IPS-11a (cell line): ENCODE data around the gene APOL6.
"Not testable (repeated sequence)": the region's sequence is repeated elsewhere in the genome, so short reads cannot be mapped to it uniquely, and the experiment has no call there.

Source experiments
- H3K4me3 ChIP-seq: one replicate; pipeline ENCODE4 v1.5.1; 2013; ENCODE audit warnings: low read depth, low read length, control low read depth

Gene APOL6

DNA sequence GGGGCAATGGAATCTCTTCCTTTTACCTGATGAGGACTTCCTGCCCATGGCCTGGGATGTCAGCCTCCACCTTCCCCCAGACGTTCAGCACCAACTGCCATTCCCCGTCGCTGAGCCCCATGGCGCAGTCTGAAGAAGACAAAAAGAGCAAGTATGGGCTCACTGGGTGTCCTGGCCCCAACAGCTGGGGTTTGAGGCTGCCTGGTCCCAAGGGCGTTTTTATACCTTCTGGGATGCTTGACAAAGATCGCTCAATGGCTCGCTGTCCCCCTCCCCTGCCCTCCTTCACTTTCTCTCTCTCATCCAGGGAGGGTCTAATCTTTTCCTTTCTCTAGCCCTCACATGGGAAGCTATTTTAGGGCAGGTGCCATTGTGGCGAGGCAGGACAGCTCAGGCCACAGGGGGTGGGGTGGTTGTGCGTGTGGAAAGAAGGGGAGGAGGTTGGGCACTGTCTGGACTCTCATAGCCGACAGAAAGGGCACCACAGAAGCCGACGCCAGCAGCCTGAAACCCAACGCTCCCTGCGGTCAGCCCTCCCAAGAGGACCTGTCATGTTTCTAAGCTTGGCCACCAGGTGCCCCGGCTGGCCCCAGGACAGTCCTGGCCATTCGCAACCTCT is 31.0 kb upstream of the APOL6 start, which contains the start of gene MB:
TSS of gene MB (minus strand) at position 193 of the 619 bp plus-strand sequence. CDS start at position 121, 72 bp downstream.
- no peak within 1 kb of the TSS for H3K4me3 ChIP-seq

DNA sequence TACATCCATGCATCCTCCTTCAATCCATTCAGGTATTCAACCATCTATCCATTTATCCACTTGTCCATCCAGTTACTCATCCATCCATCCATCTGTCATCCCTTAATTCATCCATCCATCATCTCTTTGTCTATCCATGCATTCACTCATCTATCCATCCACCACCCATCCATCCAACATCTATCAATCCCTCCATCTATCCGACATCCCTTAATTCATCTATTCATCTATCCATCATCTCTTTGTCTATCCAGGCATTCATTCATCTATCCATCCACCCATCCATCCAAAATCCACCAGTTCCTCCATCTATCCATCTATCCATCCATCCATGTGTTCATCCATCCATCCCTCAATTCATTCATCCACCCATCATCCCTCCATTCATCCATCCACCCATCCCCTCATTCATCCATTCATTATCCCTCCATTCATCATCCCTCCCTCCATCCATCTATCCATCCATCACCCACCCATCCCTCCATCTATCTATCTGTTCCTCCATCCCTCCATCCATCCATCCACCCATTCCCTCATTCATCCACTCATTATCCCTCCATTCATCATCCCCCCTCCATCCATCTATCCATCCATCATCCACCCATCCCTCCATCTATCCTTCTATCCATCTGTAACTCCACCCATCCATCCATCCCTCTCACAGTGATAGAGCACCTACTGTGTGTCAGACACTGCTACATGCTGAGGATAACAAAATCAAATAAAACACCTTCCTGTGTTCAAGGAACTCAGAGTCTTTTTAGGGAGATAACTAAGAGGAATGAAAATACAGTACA is 29.6 kb upstream of the APOL6 start:
- no peak overlapping the region for H3K4me3 ChIP-seq

DNA sequence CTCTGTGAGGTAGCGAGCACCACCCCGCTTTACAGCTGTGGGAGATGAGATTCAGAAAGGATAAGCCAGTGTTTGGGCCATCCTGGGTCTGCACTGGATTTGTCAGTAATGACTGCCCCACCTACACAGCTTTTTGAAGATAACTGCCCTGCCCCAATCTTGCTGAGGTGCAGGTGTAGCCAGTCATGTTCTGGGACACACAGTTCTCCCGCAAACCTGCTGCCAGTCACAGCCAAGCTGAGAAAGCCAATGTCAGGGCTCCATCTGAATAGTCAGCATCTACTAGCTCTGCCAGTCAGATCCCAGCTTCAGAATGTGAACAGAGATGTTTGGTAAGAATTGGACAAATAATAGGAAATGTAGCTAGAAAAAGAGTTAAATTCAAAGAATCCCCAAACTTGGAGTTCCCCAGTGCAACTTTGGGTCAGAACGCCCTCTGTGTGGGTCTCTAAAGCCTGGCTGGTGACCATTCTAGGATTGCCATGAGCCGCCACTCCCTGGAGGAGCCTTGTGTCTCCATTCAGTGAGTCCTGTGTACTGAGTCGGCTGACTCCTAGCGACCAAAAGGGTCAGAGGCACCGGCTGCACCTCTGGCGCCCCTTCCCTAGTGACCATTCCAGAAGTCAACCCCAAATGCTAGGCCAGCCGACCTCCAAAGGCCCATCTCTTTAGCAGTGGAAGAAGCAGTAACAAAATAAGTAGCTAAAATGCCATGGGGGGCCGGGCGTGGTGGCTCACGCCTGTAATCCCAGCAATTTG is 28.7 kb upstream of the APOL6 start:
- no peak overlapping the region for H3K4me3 ChIP-seq

DNA sequence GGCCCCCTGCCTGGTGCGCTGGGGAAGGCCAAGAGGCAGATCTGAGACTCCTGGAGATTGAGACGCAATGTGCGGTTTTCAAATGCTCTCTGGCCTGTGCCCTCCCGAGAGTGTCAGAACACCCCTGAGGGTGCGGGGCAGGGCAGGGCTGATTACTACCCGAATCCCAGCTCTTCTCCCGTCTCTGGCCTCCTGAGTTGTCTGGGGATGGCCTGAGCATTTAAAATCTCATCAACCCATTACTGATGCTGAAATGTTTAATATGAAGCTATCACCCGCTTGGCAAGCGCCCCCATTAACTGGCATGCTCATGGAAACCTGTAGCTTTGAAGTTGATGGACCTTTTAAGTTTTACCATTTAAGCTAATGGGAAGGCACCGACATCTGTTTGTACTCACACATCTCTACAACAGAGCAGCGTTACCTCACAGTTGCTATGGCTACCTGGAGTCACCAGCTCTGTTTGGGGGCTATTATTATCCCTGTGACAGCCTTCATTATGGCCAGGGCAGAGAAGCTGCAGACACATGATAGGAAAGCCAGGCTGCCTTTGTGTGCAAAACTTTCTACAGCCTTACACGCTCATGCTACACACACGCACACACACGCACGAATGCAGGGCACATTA is 27.5 kb upstream of the APOL6 start:
- H3K4me3 ChIP-seq: no peak overlapping the region

DNA sequence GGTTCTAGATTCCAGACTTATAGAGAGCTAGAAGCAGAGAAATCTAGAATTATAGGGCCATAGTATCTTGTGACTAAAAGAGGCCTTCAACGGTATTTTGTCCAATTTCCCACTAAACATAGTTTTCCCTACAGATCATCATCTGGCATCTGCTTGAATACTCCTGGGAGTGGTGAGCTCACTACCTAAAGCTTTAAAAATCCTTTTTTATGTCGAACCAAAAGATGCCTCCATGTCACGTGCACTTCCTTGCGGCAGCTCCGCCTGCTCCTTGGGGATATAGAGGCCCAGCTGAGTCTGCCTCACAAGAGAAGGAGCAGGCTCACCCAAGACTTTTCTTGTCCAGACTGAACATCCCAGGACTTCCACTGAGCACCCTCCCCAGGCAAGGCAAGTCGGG is 26.8 kb upstream of the APOL6 start:
- no peak overlapping the region for H3K4me3 ChIP-seq

DNA sequence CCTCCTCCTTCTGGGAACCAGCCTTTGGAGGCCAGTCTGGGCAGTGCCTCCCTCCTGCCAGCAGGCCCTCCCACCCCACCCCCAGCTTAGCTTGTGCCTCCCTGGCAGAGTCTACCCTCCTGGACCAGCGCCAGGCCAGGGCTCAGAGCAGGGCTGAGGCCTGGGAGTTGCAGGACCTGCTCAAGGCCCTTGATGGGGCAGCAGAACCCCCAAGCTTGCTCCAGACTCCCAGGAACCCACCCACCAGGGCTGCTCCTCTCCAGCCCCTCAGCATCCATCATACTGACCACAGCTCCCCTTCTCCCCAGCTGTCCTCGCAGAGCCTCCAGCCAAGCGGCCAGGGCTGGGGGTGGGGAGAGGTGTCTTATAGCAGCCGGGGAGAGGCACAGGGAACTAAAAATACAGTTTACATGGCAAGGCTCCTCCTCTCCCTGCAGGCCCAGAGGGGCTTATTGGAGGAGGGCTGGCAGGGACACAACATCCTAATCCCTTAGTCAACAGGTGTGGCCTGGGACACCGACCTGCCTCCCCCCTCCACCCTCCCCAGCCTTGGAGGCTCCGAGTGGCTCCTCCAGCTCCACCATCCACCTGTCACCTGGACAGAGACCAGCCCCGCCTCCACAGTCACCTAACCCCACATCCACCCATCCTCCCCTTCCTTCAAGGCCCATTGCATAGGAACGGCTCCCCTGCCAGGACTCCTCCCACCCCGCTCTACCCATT is 25.9 kb upstream of the APOL6 start:
- no peak overlapping the region for H3K4me3 ChIP-seq

DNA sequence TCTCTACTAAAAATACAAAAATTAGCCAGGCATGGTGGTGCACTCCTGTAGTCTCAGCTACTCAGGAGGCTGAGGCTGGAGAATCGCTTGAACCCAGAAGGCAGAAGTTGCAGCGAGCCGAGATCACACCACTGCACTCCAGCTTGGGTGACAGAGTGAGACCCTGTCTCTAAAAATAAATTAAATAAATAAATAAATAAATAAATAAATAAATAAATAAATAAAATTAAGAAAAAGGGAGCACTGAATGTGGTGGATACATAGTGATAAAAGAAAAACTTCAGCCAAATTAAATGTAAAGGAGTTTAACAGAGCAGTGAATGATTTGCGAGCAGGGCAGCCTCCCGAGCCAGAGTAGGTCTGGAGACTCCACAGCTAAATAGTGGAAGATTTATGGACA is 24.4 kb upstream of the APOL6 start:
- H3K4me3 ChIP-seq: not testable (repeated sequence)

DNA sequence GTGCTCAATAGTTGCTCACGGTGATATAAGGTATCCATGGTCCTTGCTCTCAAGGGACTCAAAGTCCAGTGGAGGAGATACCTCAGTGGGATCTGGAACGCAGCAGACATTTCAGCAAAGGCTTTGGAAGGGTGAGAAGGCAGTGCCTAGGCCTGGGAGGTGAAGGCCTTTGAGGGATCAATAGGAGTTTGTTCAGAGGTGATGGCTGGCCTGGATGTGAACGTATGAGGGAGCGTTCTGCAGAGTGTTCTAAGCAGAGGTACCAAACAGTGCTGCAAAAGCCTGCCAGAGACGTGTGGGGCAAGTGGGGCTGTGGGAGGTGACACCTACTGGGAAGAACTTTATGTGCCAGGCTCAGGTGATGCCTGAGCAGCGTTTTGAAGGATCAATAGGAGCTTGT is 23.7 kb upstream of the APOL6 start:
- H3K4me3 ChIP-seq: no peak overlapping the region

DNA sequence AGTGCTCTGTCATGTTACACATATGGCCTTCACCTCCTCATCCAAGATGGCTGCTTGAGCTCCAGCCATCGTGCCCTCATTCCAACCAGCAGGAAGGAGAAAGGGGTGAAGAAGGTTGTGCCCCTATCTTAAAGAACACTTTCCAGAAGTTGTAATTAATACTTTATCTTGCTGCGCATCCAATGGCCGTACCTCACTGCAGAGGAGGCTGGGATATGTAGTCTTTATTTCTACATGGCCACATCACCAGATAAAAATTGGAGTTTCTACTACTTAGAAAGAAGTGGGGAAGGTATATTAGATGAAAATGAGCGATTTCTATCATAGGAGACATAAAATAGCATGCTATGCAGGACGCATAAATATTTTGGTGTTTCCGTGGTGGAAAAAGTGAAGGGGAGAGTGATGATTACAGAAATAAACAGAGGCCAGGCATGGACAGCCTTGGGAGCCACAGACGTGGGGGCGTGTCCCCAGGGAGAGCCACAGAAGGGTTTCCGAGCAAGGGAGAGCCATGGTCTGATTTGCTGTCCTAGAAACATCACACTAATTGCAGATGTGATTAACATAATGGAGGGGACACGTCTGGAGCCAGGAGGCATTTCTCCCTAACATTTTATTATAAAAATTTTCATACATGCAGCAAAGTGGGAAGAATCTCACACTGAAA is 22.3 kb upstream of the APOL6 start:
- H3K4me3 ChIP-seq: no peak overlapping the region

DNA sequence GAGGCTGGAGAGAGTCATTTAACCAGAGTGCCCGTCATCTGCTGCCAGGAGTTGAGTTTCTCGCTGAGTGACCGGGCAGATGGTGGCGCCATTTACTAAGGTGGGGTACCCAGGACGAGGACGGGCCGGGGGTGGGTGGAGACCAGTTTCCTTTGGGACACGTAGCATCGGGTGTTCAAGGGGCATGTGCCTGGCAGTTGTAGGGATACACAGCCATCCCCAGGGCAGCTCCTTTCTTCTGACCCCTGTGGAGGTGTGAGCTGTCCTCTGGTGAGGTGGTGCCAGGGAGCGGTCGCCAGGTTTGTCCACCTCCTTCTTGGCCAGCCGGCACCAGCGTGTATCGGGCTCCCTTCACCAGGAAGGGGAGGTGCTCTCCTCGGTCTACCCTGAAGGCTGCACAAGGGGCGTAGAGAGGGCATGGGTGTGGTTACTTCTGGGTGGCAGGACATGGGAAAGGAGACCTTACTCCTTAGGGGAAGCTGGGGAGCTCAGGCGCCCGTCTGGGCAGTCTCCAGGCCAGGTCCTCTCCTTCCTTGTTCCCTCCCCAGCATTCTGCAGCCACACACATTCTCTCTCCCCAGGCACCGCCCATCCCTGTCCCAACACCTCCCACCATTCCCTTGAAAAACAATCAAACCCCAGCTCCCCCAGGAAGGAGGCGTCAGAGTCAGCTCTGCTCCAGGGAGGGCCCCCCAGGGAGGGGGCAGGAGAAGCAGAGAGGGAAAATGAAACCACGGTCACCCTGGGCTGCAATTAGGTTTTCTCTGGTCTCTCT is 20.8 kb upstream of the APOL6 start:
- peak overlapping the region; percentile 38 for H3K4me3 ChIP-seq

DNA sequence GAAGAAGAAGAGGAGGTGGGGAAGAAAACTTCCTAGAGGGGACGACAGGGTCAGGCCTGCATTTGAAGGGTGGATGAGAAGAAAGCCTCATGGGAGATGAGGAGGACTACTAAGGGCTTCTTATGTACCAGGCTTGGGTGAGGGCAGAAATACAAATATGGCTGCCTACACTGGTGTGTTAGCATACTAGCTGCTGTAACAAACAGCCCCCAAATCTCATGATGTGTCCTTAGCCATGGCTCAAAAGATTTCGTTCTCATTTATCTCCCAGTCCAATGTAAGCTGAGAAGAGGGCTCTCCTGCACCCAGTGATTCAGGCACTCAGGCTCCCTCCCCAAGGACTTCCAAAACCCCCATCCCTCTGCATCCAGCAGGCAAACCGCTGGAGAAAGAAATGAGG is 19.5 kb upstream of the APOL6 start:
- no peak overlapping the region for H3K4me3 ChIP-seq

DNA sequence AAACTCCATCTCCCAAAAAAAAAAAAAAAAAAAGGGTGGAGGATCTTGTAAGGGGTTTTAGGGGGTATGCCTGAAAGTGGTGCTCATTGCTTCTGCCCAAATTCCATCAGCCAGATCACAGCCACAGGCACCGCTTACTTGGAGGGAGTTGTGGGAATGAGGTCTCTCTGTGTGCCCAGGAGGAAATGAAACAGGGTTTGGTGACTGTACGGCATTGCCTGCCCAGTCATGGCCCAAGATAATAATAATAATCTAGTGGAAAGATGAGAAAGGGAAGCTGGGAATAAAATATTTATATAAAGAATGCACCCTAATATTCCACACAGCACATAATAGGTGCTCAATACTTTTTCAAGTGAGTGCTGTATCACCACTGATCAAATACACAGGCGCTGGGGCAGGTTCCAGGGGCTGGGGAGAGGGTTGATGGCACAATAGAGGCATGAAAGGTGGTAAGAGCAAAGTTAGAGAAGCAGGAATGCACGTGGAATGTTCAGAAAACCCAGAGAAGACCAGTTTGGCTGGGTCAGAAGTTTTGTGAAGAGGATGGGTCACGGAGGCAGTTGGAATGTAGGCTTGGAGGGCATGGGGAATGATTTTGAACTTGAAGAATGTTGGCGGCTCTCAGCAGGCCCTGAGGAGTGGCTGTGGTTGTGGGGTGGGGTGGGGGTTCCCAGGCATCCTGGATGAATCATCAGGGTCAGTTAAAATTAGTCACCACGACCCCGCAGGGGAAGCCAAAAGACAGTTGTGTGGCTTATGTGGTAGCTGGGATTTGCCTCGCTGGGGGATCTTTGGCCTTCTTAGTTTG is 18.6 kb upstream of the APOL6 start:
- H3K4me3 ChIP-seq: no peak overlapping the region

DNA sequence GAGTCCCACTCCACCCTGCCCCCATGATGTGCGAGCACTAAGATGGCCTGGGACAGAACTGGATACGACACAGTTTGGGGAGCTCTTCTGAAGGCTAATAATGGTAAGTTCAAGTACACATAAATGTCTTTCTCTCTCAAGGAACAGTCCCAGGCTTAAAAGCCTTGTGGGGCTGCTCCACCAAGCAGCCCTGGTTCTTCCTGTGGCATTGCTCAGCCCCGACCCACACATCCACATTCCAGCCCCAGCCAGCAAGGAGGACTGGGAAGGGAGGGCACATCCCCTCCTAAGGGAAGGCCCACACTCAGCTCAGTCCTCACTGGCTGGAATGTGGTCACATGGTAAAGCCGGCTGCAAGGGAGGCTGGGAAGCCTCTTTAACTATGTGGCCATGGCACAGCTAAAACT is 17.9 kb upstream of the APOL6 start:
- no peak overlapping the region for H3K4me3 ChIP-seq

DNA sequence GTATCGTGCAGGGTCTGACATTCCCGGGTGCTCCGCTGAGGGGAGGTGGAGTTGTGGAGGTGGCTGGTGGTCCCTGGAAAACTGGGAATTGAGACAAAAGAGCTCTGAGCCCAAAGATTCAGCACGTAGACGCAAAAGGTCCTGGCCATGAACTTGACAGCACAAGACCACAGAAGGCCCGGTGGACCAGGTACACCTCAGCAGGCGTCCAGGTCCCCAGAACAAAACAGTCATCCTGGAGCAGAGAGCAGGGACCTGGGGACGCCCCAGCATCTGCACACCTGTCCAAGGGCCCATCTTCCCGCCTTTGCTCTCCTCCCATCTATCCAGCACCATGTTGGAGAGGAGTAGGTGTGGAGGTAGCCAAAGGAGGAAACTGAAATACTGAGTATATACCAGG is 17.4 kb upstream of the APOL6 start:
- H3K4me3 ChIP-seq: no peak overlapping the region

DNA sequence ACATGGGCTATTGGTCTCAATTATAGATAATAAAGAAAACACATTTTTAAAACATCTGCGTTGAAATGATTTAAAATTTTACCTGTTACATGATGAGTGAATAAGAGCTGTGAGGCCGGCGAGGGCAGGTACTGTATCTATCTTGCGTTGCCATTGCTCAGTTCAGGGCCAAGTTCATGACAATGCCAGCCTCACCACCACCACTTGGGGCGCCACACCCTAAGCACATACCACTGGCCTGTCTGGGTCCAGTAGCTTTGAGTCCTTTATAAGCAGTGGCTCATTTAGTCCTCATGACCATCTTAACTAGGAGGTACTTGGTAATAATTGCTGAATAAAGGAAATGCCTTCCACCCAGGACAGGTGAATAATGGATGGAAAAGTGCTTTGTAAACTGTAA is 16.6 kb upstream of the APOL6 start:
- no peak overlapping the region for H3K4me3 ChIP-seq

DNA sequence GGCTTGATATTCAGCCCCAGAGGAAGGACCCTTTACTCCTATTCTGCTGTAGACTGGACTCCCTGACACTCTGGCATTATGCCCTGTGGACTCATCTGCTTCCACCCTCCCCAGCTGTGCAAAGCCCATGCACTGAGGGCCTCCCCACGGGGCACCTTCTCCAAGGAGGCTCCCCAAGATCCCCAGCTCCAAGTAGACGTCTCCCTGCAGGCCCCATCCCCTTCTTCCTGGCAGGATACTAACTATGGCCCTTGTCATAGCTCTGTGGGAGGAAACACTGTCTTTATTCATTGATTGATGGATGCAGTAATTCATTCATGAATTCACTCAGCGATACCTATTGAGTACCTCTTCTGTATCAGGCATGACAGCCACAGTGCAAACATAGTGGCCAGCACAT is 15.3 kb upstream of the APOL6 start:
- no peak overlapping the region for H3K4me3 ChIP-seq

DNA sequence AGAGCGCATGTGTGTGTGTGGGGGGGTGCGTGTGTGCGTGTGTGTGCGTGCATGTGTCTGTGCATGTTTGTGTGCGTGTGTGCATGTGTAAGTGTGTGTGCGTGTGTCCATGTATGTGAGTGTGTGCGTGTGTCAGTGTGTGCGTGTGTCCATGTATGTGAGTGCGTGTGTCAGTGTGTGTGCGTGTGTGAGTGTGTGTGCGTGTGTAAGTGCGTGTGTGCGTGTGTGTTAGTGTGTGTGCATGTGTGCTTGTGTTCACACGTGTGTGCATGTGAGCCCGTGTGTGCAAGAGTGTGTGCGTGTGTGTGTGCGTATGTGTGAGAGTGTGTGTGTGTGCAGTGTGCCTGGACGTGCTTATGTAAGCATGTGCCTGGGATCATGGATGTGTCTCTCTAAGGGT is 14.7 kb upstream of the APOL6 start:
- no peak overlapping the region for H3K4me3 ChIP-seq

DNA sequence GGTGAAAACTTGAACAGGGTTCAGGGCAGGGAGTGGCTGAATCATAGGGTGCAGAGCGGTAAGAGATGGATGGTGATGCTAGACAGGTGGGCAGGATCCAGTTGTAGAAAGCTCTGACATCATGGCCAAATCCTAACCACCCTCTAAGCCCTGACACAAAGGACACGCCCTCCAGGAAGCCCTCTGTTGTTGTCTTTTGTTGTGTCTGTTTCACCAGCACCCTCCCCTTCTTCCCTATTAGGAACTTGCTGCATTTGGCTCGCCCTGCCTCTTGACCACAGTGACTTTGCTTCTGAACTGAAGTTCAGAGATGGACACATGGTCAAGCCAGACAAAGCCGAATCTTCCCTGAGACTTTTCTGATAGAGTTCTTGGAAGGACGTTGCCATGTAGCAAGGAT is 14.2 kb upstream of the APOL6 start:
- no peak overlapping the region for H3K4me3 ChIP-seq
